BE2C (cell line): Measurements from ENCODE around the gene ADTRP.

ENCODE experiments used
- DNase-seq: peaks from one replicate; pipeline ENCODE4 v3.0.0-alpha.2; 2020
- H3K27me3 ChIP-seq: fragments of 250-450 bp; sonication (Bioruptor Pico); 2 replicates; pipeline ENCODE4 v1.5.1; 2020; ENCODE audit warnings: mild to moderate bottlenecking
- H3K36me3 ChIP-seq: fragments of 250-450 bp; sonication (Bioruptor Pico); 2 replicates; pipeline ENCODE4 v1.5.1; 2020; ENCODE audit warnings: mild to moderate bottlenecking
- H3K4me1 ChIP-seq: fragments of 250-450 bp; sonication (Bioruptor Pico); 2 replicates; pipeline ENCODE4 v1.5.1; 2020
- H3K4me3 ChIP-seq: 2 replicates; pipeline ENCODE4 v1.5.1; 2011; ENCODE audit warnings: low read depth, low read length
- H3K9me3 ChIP-seq: fragments of 250-450 bp; sonication (Bioruptor Pico); 2 replicates; pipeline ENCODE4 v1.5.1; 2020
- TF ChIP-seq, protein P1 (sequence below): IDR thresholded peaks from 2 replicates; pipeline ENCODE4 v1.5.1; 2012; ENCODE audit warnings: mild to moderate bottlenecking, low read depth, low read length

The ADTRP gene

DNA sequence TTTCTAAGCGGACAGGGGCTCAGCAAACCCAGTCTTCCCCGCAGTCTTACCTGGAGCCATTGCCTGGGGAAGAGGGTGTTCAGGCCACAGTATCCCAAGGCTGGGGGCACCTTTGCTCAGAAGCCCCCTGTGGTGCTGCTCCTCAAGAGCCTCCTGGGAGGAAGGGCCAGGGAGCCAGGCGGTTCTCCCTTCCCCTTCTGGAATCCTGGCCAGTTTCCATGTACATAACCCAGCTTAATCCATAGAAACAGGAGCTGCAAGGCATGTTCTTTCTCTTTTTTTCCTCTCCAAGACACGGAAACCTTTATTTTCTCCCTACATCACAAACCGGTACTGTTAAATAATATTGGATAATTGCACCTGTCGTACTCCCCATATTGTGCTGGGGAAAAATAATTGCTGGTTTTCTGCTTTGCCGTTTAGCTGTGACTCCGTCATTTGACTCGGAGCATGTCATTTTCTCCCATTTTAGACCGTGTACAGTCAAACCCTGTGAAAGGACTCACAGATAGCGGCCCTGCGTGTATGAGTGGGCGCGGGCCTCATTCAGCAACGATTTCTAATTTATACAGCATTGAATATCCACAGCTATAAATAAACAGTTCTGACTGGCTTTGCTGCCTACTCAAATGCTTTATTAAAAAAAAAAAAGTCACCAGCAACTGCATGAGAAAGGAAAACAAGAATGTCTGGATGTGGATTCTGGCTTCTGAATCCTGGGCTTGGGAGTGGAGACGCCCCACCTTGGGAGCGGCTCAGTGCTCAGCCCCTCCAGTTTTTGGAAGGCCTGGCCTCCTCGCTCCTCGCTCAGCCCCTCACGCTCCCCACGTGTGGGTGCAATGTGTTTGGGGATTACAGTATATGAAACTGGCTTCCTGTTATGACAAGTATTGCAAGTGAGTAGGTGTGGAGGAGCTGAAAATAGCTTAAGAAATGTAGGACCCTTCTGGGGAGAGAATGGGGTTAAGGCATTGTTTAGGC is 67.3 kb downstream of the ADTRP start:
- no peak for DNase-seq

DNA sequence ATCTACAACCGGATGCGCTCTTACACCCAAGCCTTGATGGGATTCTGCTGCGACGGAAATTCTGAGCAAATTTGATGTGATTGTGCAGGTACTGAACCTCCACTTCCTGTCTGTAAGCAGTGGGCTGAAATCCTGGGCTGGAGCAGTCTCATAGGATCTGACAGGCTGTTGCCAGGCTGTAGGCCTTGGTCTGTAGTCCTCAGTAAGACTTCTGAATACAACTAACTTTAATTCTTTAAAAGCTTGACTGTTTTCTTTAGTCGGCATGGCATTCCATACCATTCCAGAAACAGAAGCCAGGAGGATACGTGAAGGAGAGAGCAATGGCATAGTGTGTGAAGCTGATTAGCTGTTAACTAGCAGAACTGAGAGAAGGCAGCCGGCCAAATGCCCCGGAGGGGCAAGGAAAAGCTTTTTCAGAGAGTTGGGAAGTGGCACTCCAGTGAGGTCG is 68.3 kb downstream of the ADTRP start:
- DNase-seq = peak; percentile 8
- Histone ChIP-seq H3K9me3 (no peaks in the 10 kb centered on the region), H3K4me3 (no peak overlapping the region), H3K4me1 (no peaks in the 10 kb centered on the region), H3K36me3 (no peaks in the 10 kb centered on the region), H3K27me3 (no peaks in the 10 kb centered on the region)
- TF ChIP-seq, protein P1, sequence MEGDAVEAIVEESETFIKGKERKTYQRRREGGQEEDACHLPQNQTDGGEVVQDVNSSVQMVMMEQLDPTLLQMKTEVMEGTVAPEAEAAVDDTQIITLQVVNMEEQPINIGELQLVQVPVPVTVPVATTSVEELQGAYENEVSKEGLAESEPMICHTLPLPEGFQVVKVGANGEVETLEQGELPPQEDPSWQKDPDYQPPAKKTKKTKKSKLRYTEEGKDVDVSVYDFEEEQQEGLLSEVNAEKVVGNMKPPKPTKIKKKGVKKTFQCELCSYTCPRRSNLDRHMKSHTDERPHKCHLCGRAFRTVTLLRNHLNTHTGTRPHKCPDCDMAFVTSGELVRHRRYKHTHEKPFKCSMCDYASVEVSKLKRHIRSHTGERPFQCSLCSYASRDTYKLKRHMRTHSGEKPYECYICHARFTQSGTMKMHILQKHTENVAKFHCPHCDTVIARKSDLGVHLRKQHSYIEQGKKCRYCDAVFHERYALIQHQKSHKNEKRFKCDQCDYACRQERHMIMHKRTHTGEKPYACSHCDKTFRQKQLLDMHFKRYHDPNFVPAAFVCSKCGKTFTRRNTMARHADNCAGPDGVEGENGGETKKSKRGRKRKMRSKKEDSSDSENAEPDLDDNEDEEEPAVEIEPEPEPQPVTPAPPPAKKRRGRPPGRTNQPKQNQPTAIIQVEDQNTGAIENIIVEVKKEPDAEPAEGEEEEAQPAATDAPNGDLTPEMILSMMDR = no peak

More for the DNA sequence above, 67.3 kb downstream of the ADTRP start:
- no peaks in the 10 kb centered on the region for H3K4me1 ChIP-seq
- H3K27me3 ChIP-seq = no peaks in the 10 kb centered on the region
- H3K9me3 ChIP-seq = no peaks in the 10 kb centered on the region
- no peaks in the 10 kb centered on the region for H3K36me3 ChIP-seq
- TF ChIP-seq, protein P1 = no peak
- no peak overlapping the region for H3K4me3 ChIP-seq

DNA sequence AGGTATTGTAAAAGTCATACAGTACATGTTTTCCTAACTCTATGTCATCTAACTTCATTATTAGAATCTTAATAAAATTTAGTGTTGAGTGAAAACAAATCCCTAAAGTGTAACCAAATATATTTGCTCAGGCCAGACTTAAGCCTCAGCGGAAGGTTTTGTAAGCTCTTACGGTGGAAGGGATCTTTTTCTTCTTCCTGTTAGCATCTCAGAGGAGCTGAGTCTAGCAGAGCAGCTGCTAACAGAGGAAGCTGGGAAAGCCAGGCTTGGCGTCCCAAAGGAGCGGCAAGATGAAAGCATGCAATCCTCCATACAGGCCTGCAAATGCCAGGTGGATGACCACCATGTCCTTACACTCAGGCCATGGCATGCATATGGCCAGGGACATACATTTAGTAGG is 72.4 kb downstream of the ADTRP start:
- TF ChIP-seq, protein P1 = no peak
- no peaks in the 10 kb centered on the region for H3K27me3 ChIP-seq
- no peaks in the 10 kb centered on the region for H3K9me3 ChIP-seq
- H3K4me1 ChIP-seq = no peaks in the 10 kb centered on the region
- no peak overlapping the region for H3K4me3 ChIP-seq
- DNase-seq = no peak
- H3K36me3 ChIP-seq = no peaks in the 10 kb centered on the region

DNA sequence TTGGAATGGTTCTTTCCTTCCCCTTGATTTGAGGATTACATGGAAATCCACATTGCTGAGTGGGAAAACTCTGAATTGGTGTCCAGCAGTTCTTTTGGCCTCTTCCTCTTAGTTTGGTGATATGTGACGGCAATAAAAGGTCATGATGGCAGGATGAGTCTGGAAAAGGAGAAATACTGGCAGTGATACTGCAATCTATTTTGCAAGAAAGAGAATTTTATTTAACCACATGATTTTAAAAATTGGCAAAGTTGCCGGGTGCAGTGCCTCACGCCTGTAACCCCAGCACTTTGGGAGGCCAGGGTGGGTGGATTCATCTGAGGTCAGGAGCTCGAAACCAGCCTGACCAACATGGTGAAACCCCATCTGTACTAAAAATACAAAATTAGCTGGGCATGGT is 73.1 kb downstream of the ADTRP start:
- Histone ChIP-seq H3K36me3 (no peaks in the 10 kb centered on the region), H3K27me3 (no peaks in the 10 kb centered on the region), H3K9me3 (no peaks in the 10 kb centered on the region), H3K4me3 (no peak overlapping the region), H3K4me1 (no peaks in the 10 kb centered on the region)
- TF ChIP-seq, protein P1 = no peak
- no peak for DNase-seq

DNA sequence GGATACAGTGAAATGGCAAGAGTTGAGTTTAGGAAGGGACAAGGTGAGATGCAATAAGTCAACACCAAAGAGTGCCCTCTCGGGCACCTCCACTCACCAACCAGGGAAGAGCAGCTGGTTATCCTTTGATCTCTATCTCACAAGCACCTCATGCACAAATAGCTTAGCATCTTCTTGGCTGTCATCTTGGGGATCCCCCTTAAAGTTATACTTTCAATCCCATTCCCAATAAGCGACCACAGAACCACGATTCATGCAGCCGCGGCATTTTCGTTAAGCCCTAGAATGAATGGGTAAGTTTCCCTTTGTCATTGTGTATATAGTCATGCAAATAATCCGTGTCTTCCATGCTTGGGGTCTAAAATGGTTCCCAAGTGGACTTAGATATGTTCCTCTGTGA is 73.5 kb downstream of the ADTRP start:
- Histone ChIP-seq H3K9me3 (no peaks in the 10 kb centered on the region), H3K4me3 (no peak overlapping the region), H3K4me1 (no peaks in the 10 kb centered on the region), H3K36me3 (no peaks in the 10 kb centered on the region), H3K27me3 (no peaks in the 10 kb centered on the region)
- TF ChIP-seq, protein P1 = no peak
- no peak for DNase-seq

DNA sequence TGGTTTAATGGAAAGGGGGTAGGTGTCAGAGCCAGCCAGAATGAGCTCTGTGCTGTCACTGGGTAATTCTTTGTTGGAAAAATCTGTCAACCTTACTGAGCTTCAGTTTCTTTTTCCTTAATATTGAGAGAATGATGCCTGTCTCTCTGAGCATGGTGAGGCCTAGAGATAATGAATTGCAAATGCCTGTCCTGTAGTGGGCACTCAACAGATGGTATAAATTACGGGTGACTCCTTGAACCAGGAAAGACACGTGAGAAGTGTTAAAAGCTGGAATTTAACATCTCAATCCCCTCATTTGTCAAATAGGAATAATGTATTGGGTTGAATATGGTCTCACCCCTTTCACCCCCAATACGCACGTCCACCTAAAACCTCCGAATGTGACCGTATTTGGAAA is 74.9 kb downstream of the ADTRP start:
- H3K4me3 ChIP-seq = no peak overlapping the region
- H3K36me3 ChIP-seq = no peaks in the 10 kb centered on the region
- H3K27me3 ChIP-seq = no peaks in the 10 kb centered on the region
- no peak for DNase-seq
- H3K4me1 ChIP-seq = no peaks in the 10 kb centered on the region
- TF ChIP-seq, protein P1 = no peak
- no peaks in the 10 kb centered on the region for H3K9me3 ChIP-seq
